ENCODE results near the gene CCM2. TPM values are rescaled to one million over a fixed set of nuclear protein-coding genes. Genes with fewer than 3 reads are reported as not detected.

The CCM2 gene
- total and polyA plus RNA-seq, 8 donors, result 1.8 to 39.0 (median 26.6) TPM

GRCh38 chr7:44956157-44956766, 43.7 kb upstream of the CCM2 start:
- Histone ChIP-seq H3K27me3 (peaks cover 0 to 22% (median 0%) of the 10 kb centered on the region in 3 donors), H3K4me1 (no peaks in the 10 kb centered on the region), H3K9me3 (no peaks in the 10 kb centered on the region), H3K4me3 (no peak overlapping the region), H3K36me3 (no peaks in the 10 kb centered on the region), H3K27ac (no peak overlapping the region)
- no peak for TF ChIP-seq POLR2AphosphoS5 (IDR thresholded peaks at IDR 0.05)
- TF ChIP-seq POLR2A (IDR thresholded peaks at IDR 0.05), result no peak
- TF ChIP-seq CTCF (IDR thresholded peaks at IDR 0.05), result no peak
- no peak for TF ChIP-seq EP300 (IDR thresholded peaks at IDR 0.05)
- no peak for DNase-seq
- intact Hi-C loops (cut with DNase I; ENCODE audit: low total_unique reads), result no loop called here
- WGBS, 5 donors, result 91 to 94% (median 92%) methylated on average over 6 to 10 of the region's 10 CpGs

GRCh38 chr7:44958645-44959344, 41.2 kb upstream of the CCM2 start:
- H3K9me3 ChIP-seq, result no peaks in the 10 kb centered on the region
- 65 to 69% (median 66%) methylated on average over 8 of the region's 8 CpGs for WGBS, 5 donors
- peaks cover 0 to 27% (median 16%) of the 10 kb centered on the region in 3 donors for H3K27me3 ChIP-seq
- intact Hi-C loops (cut with DNase I; ENCODE audit: low total_unique reads), result no loop called here
- TF ChIP-seq POLR2AphosphoS5 (IDR thresholded peaks at IDR 0.05), result no peak
- TF ChIP-seq EP300 (IDR thresholded peaks at IDR 0.05), result no peak
- TF ChIP-seq CTCF (IDR thresholded peaks at IDR 0.05), result no peak
- no peak for TF ChIP-seq POLR2A (IDR thresholded peaks at IDR 0.05)
- no peak overlapping the region for H3K4me3 ChIP-seq
- no peak for DNase-seq
- H3K4me1 ChIP-seq, result peaks cover 11 to 14% (median 13%) of the 10 kb centered on the region in 4 donors
- no peak overlapping the region for H3K27ac ChIP-seq
- no peaks in the 10 kb centered on the region for H3K36me3 ChIP-seq

GRCh38 chr7:44959433-44959951, 40.5 kb upstream of the CCM2 start:
- Histone ChIP-seq H3K27ac (no peak overlapping the region), H3K9me3 (no peaks in the 10 kb centered on the region), H3K4me3 (no peak overlapping the region), H3K27me3 (peaks cover 0 to 27% (median 16%) of the 10 kb centered on the region in 3 donors), H3K36me3 (no peaks in the 10 kb centered on the region), H3K4me1 (peaks cover 11 to 14% (median 13%) of the 10 kb centered on the region in 4 donors)
- intact Hi-C loops (cut with DNase I; ENCODE audit: low total_unique reads), result no loop called here
- 54 to 66% (median 59%) methylated on average over 8 of the region's 8 CpGs for WGBS, 5 donors
- DNase-seq, result no peak
- TF ChIP-seq CTCF (IDR thresholded peaks at IDR 0.05), result no peak
- TF ChIP-seq POLR2AphosphoS5 (IDR thresholded peaks at IDR 0.05), result no peak
- no peak for TF ChIP-seq EP300 (IDR thresholded peaks at IDR 0.05)
- TF ChIP-seq POLR2A (IDR thresholded peaks at IDR 0.05), result no peak

- intact Hi-C loops (cut with DNase I; ENCODE audit: low total_unique reads), result no loop called here
- DNase-seq, result no peak
- Histone ChIP-seq H3K9me3 (no peaks in the 10 kb centered on the region), H3K27ac (no peak overlapping the region), H3K36me3 (no peaks in the 10 kb centered on the region), H3K4me3 (no peak overlapping the region), H3K4me1 (peaks cover 11 to 14% (median 13%) of the 10 kb centered on the region in 4 donors), H3K27me3 (peaks cover 0 to 27% (median 16%) of the 10 kb centered on the region in 3 donors)
- TF ChIP-seq POLR2AphosphoS5 (IDR thresholded peaks at IDR 0.05) (no peak), CTCF (IDR thresholded peaks at IDR 0.05) (no peak), EP300 (IDR thresholded peaks at IDR 0.05) (no peak), POLR2A (IDR thresholded peaks at IDR 0.05) (no peak)
- 63 to 81% (median 74%) methylated on average over 3 to 4 of the region's 4 CpGs for WGBS, 5 donors
Observed at GRCh38 chr7:44960011-44960580, 39.9 kb upstream of the CCM2 start.
